Gastrocnemius medialis (tissue), 4 donors: ENCODE results near the gene OR6P1.

ENCODE experiments used
- POLR2A ChIP-seq, 2 donors: fragments of 450-650 bp; IDR thresholded peaks; one replicate each; pipeline ENCODE4 v1.6.1; 2017; ENCODE audit warnings: antibody characterized with exemption in 2 of 2, mild to moderate bottlenecking in 2 of 2, moderate library complexity in 2 of 2
- TF ChIP-seq, protein P1 (sequence below), 5 experiments: fragments of 450-650 bp in 3 of 5; fragments of 200-600 bp in 2 of 5; sonication (generic) in 2 of 5; IDR thresholded peaks in 4 of 5; conservative IDR thresholded peaks in 1 of 5; 1 replicate in 4 of 5; 2 replicates in 1 of 5; pipeline ENCODE4 v1.5.1; 2016 to 2019; ENCODE audit warnings: antibody characterized with exemption in 5 of 5, mild to moderate bottlenecking in 3 of 5, moderate library complexity in 3 of 5

DNA sequence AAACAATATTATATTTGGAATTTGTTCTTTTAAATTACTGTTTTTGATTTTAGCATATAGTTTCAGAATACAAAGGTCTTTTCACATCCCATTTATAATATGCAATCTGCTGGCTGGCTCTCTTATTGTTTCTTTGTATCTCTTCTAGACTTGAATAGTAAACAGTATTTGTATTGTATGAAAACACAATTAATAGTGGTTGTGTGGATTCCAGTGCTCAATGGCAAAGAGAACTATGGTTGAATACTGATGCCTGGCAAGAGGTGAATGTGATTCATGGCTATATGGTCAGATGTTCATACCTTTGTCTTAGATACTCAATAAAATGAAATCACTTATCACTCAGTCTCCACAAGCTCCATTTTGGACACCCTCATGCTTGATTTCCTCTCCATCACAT lies 53.4 kb downstream of the OR6P1 start:
- TF ChIP-seq, protein P1, sequence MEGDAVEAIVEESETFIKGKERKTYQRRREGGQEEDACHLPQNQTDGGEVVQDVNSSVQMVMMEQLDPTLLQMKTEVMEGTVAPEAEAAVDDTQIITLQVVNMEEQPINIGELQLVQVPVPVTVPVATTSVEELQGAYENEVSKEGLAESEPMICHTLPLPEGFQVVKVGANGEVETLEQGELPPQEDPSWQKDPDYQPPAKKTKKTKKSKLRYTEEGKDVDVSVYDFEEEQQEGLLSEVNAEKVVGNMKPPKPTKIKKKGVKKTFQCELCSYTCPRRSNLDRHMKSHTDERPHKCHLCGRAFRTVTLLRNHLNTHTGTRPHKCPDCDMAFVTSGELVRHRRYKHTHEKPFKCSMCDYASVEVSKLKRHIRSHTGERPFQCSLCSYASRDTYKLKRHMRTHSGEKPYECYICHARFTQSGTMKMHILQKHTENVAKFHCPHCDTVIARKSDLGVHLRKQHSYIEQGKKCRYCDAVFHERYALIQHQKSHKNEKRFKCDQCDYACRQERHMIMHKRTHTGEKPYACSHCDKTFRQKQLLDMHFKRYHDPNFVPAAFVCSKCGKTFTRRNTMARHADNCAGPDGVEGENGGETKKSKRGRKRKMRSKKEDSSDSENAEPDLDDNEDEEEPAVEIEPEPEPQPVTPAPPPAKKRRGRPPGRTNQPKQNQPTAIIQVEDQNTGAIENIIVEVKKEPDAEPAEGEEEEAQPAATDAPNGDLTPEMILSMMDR (IDR thresholded peaks at IDR 0.05 in 4 of 5, conservative IDR thresholded peaks at IDR 0.05 in 1 of 5) = no peak
- no peak for TF ChIP-seq POLR2A (IDR thresholded peaks at IDR 0.05)
